GM12801 (cell line): ENCODE data around the gene SACM1L.

ENCODE experiments used
- TF ChIP-seq, protein P1 (sequence below): IDR thresholded peaks from one replicate; pipeline ENCODE4 v1.5.1; 2011; ENCODE audit warnings: control low read depth; ENCODE audit not compliant: insufficient read length; ENCODE audit errors: extremely low read depth

Gene SACM1L

GRCh38 chr3:45716790-45717336 is 27.7 kb downstream of the SACM1L start:
- TF ChIP-seq, protein P1, sequence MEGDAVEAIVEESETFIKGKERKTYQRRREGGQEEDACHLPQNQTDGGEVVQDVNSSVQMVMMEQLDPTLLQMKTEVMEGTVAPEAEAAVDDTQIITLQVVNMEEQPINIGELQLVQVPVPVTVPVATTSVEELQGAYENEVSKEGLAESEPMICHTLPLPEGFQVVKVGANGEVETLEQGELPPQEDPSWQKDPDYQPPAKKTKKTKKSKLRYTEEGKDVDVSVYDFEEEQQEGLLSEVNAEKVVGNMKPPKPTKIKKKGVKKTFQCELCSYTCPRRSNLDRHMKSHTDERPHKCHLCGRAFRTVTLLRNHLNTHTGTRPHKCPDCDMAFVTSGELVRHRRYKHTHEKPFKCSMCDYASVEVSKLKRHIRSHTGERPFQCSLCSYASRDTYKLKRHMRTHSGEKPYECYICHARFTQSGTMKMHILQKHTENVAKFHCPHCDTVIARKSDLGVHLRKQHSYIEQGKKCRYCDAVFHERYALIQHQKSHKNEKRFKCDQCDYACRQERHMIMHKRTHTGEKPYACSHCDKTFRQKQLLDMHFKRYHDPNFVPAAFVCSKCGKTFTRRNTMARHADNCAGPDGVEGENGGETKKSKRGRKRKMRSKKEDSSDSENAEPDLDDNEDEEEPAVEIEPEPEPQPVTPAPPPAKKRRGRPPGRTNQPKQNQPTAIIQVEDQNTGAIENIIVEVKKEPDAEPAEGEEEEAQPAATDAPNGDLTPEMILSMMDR = no peak

DNA sequence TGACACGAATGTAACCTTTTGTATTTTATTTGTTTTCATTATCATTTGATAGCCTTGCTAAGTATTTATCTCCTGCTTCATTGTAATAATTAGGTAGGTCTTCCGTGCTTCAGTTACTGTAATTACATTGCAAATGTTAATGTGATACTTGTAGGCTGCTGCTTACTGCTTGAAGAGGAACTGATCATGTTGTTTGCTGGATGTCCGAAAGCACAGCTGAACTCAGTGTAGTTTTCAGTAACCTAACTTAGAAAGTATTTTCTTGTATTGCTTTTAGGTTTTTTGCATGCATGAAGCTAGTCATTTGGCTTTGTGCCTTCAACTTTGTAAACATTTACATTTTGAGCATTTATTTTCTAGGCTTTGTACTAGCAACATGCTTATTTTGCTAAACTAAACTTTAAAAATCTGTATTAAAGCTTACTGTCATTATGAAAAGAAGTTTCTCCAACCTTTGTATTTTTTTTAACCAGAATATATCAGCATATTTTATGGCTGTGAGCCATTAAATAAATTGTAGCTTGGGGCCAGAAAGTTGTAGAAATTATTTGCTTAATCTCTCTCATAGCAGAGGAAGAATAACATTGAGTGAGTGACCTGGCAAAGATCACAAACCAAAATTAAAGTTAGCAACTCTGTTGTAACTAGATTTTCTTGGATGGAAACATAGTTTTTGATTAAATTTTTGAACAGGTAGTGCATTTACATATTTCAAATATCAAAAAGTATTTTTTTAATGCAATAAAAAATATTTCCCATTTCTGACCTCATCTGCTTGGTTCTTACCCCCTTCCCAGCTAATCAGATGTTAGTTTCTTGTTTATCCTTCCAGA is 30.7 kb downstream of the SACM1L start:
- TF ChIP-seq, protein P1 = no peak

GRCh38 chr3:45724911-45725310 is 35.7 kb downstream of the SACM1L start:
- TF ChIP-seq, protein P1 = no peak

DNA sequence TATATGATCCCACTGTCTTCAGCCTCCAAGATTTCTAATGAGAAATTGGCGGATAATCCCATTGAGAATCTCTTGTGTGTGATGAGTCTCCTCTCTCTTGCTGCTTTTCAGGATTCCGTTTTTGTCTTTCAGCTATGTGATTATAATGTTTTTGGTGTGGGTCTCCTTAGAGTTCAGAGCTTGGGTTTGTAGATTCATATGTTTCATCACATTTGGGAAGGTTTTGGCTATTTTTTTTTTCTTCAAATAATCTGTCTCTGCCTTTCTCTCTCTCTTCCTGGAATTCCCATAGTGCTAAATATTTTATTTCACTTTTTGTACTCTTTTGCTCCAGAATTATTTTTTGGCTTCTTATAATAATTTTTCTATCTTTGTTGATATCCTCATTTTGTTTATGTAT is 40.4 kb downstream of the SACM1L start:
- TF ChIP-seq, protein P1 = no peak

- TF ChIP-seq, protein P1 = no peak
Observed at GRCh38 chr3:45730409-45731154, 41.4 kb downstream of the SACM1L start.

GRCh38 chr3:45736707-45737106 is 47.5 kb downstream of the SACM1L start:
- TF ChIP-seq, protein P1 = no peak

DNA sequence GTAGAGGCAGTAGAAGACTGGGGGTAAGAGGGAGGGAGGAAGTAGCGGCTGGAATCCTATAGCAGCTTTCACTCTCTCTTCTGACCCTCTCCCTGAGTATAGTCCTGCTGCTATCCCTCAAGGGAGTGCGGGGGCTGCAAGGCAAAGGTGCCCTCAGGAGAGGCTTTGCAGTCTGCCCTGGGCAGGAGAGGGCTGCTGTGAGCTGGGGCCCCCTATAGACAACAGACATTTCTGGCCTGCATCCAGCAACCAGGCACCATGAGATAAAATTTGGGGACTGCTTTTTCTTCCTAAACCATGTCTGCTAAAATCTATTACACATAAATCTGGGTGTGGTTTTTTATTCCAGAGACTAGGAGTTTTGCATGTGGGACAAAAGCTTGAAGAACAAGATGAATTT is 48.0 kb downstream of the SACM1L start:
- TF ChIP-seq, protein P1 = no peak
